Mucosa of descending colon (tissue), 3 donors: ENCODE data around the gene PRR3. TPM values are rescaled to one million over a fixed set of nuclear protein-coding genes. Genes with fewer than 3 reads are reported as not detected.
A peak's percentile ranks its signal among the peaks of the same experiment; 100 is the strongest.

Experiments
- ATAC-seq: fragments of 200-7000 bp; cut with Tn5 transposase; one replicate; pipeline ENCODE4 v1.9.1; 2020; ENCODE audit warnings: mild to moderate bottlenecking, moderate library complexity
- DNase-seq, 3 donors: peaks; one replicate each; pipeline ENCODE4 v3.0.0-alpha.2; 2020
- H3K36me3 ChIP-seq: fragments of 200-600 bp; one replicate; pipeline ENCODE4 v1.8.0; 2021; ENCODE audit warnings: low read depth, mild to moderate bottlenecking
- H3K4me1 ChIP-seq: fragments of 200-600 bp; one replicate; pipeline ENCODE4 v1.8.0; 2021; ENCODE audit warnings: low read depth, mild to moderate bottlenecking
- H3K4me3 ChIP-seq: fragments of 200-600 bp; one replicate; pipeline ENCODE4 v1.8.0; 2021; ENCODE audit warnings: mild to moderate bottlenecking
- H3K9me3 ChIP-seq: fragments of 200-600 bp; one replicate; pipeline ENCODE4 v1.8.0; 2021; ENCODE audit warnings: mild to moderate bottlenecking
- intact Hi-C, 2 donors: fragments of 100-400 bp; cut with DNase I in 1 of 2; cut with micrococcal nuclease in 1 of 2; formaldehyde crosslinking; loops; one replicate each; pipeline versions ENCODE4 v1.11.0 to v1.11.1; 2022; cut with DNase I, micrococcal nuclease
- microRNA-seq: library from miRNA; unstranded; fragments of <30 nt; microRNA quantifications from one replicate; pipeline ENCODE4, GENCODE V29; 2019
- total RNA-seq, 3 donors: library from RNA; stranded (reverse); fragmentation: NEBNext Ultra II Directional in 2 of 3; extraction: Animal tissue kit (Norgen Biotek cat#: 25700) in 2 of 3; gene quantifications; one replicate each; pipeline versions ENCODE4 v1.2.1 to v1.2.4, GENCODE V29; 2021 to 2023
- TF ChIP-seq, protein P1 (sequence below): fragments of 200-600 bp; IDR thresholded peaks from one replicate; pipeline ENCODE4 v1.8.0; 2022; ENCODE audit warnings: antibody characterized with exemption, mild to moderate bottlenecking
- donor health status: DM: no; HTN: no; CAD: no; lungs with moderate emphysema.
- donor health status: DM: no; HTN: no; CAD: no.
- donor health status: DM: no; HTN: yes; CAD: no.

The PRR3 gene
- total RNA-seq, 3 donors from 2014 or later: 4.6 to 9.7 (median 5.9) TPM

- no peak overlapping the region for H3K4me3 ChIP-seq
- DNase-seq: no peak
- ATAC-seq: no peak
- intact Hi-C loops: no loop called here
- TF ChIP-seq, protein P1, sequence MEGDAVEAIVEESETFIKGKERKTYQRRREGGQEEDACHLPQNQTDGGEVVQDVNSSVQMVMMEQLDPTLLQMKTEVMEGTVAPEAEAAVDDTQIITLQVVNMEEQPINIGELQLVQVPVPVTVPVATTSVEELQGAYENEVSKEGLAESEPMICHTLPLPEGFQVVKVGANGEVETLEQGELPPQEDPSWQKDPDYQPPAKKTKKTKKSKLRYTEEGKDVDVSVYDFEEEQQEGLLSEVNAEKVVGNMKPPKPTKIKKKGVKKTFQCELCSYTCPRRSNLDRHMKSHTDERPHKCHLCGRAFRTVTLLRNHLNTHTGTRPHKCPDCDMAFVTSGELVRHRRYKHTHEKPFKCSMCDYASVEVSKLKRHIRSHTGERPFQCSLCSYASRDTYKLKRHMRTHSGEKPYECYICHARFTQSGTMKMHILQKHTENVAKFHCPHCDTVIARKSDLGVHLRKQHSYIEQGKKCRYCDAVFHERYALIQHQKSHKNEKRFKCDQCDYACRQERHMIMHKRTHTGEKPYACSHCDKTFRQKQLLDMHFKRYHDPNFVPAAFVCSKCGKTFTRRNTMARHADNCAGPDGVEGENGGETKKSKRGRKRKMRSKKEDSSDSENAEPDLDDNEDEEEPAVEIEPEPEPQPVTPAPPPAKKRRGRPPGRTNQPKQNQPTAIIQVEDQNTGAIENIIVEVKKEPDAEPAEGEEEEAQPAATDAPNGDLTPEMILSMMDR: no peak
- H3K9me3 ChIP-seq: no peaks in the 10 kb centered on the region
- peaks cover 6% of the 10 kb centered on the region for H3K36me3 ChIP-seq
- H3K4me1 ChIP-seq: peaks cover 26% of the 10 kb centered on the region
Observed at GRCh38 chr6:30610065-30610464, 53.0 kb downstream of the PRR3 start.

GRCh38 chr6:30611150-30611855, 54.2 kb downstream of the PRR3 start:
- no peaks in the 10 kb centered on the region for H3K36me3 ChIP-seq
- H3K9me3 ChIP-seq: no peaks in the 10 kb centered on the region
- TF ChIP-seq, protein P1: no peak
- H3K4me1 ChIP-seq: peaks cover 26% of the 10 kb centered on the region
- intact Hi-C loops: no loop called here
- no peak overlapping the region for H3K4me3 ChIP-seq
- ATAC-seq (no peak), DNase-seq (no peak)

GRCh38 chr6:30611856-30612194, 54.7 kb downstream of the PRR3 start:
- Histone ChIP-seq H3K4me1 (peaks cover 26% of the 10 kb centered on the region), H3K4me3 (no peak overlapping the region), H3K36me3 (no peaks in the 10 kb centered on the region), H3K9me3 (no peaks in the 10 kb centered on the region)
- intact Hi-C loops: no loop called here
- ATAC-seq (no peak), DNase-seq (no peak)
- TF ChIP-seq, protein P1: no peak

- Histone ChIP-seq H3K4me3 (no peak overlapping the region), H3K9me3 (no peaks in the 10 kb centered on the region), H3K4me1 (peaks cover 26% of the 10 kb centered on the region), H3K36me3 (no peaks in the 10 kb centered on the region)
- no peak for DNase-seq
- no peak for ATAC-seq
- TF ChIP-seq, protein P1: no peak
- intact Hi-C loops: no loop called here
Observed at GRCh38 chr6:30612213-30612612, 55.1 kb downstream of the PRR3 start.

DNA sequence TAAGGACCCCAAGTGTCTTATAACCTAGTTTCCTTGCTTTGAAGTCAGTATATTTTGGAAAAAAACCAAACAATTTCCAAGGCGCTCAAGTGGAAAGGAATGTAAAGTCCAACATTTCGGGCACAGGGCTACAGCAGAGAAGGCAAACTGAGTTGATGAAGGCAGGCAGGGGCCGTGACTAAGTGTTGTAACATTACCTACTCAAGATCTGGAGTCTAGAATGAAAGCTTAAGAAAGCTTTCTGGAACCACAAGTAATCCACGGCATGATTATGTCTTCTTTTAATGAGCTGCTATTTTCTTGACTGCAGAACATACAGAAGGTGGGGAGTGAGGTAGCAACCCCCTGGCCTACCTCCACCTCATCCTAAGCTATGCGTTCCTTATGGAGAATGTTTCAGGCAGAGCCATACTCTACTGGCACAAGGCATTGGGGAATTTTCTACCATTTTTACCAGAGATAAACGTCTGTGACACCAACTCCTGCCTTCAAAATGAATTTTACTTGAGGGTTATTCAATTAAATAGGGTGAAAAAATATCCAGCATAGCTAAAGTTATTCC, 55.7 kb downstream of the PRR3 start:
- TF ChIP-seq, protein P1: no peak
- peaks cover 26% of the 10 kb centered on the region for H3K4me1 ChIP-seq
- ATAC-seq: no peak
- H3K36me3 ChIP-seq: no peaks in the 10 kb centered on the region
- intact Hi-C loops: no loop called here
- no peak overlapping the region for H3K4me3 ChIP-seq
- DNase-seq: no peak
- H3K9me3 ChIP-seq: no peaks in the 10 kb centered on the region

Small RNA genes lying within 50 kb of the gene (microRNA-seq; reads per million reads assigned to microRNA genes)
- gene MIR877: 67.1 reads per million, percentile 57 among the genes with 10 or more reads in this experiment

Other genes with a start within 250 kb of the PRR3 start
- 10 to 100 TPM in 2 of 3 donors, 1 to 10 TPM in 1; 9.5 to 16.2 (median 10.4) TPM for gene TRIM39, start 230.4 kb upstream of the PRR3 start, total RNA-seq
- 10 to 100 TPM; 34.9 to 66.8 (median 35.1) TPM for gene RPP21, start 212.1 kb upstream of the PRR3 start, total RNA-seq
- 100 to 1,000 TPM; 316 to 631 (median 383) TPM for gene HLA-E, start 67.8 kb upstream of the PRR3 start, total RNA-seq
- 10 to 100 TPM; 37.8 to 48.1 (median 45.9) TPM for gene GNL1, start 806 bp upstream of the PRR3 start, total RNA-seq
- gene ABCF1, start 14.1 kb downstream of the PRR3 start, total RNA-seq: 10 to 100 TPM; 43.0 to 56.0 (median 45.8) TPM
- 10 to 100 TPM; 68.5 to 80.3 (median 79.2) TPM for gene PPP1R10, start 59.9 kb downstream of the PRR3 start, total RNA-seq
- gene MRPS18B, start 60.5 kb downstream of the PRR3 start, total RNA-seq: 10 to 100 TPM; 38.2 to 63.7 (median 51.1) TPM
- 10 to 100 TPM; 10.6 to 18.4 (median 12.7) TPM for gene ATAT1, start 69.6 kb downstream of the PRR3 start, total RNA-seq
- gene C6orf136, start 89.8 kb downstream of the PRR3 start, total RNA-seq: 10 to 100 TPM; 46.5 to 88.8 (median 61.8) TPM
- gene DHX16, start 115.7 kb downstream of the PRR3 start, total RNA-seq: 10 to 100 TPM; 31.0 to 36.2 (median 36.0) TPM
- 10 to 100 TPM in 2 of 3 donors, 1 to 10 TPM in 1; 8.6 to 55.1 (median 22.1) TPM for gene PPP1R18, start 129.3 kb downstream of the PRR3 start, total RNA-seq
- gene NRM, start 133.7 kb downstream of the PRR3 start, total RNA-seq: 10 to 100 TPM in 1 of 3 donors, 1 to 10 TPM in 2; 4.3 to 10.2 (median 6.1) TPM
- 10 to 100 TPM; 15.2 to 34.3 (median 29.5) TPM for gene MDC1, start 160.0 kb downstream of the PRR3 start, total RNA-seq
- gene TUBB, start 163.1 kb downstream of the PRR3 start, total RNA-seq: 100 to 1,000 TPM; 113 to 328 (median 307) TPM
- 100 to 1,000 TPM; 133 to 175 (median 152) TPM for gene FLOT1, start 185.4 kb downstream of the PRR3 start, total RNA-seq
- 100 to 1,000 TPM in 1 of 3 donors, 10 to 100 TPM in 2; 64.0 to 183 (median 67.6) TPM for gene IER3, start 187.3 kb downstream of the PRR3 start, total RNA-seq